Stimulated activated CD4-positive, alpha-beta T cell treated with anti-CD3 and anti-CD28 coated beads, Interleukin-1b, Interleukin-23, amount 100 ng/mL, for 4 hours (primary cell): ENCODE data around the gene DIS3L2.

Experiments
- DNase-seq, 2 donors: peaks; one replicate each; pipeline ENCODE4 v3.0.0-alpha.2; 2020; ENCODE audit warnings: low read depth in 2 of 2

DIS3L2 gene

DNA sequence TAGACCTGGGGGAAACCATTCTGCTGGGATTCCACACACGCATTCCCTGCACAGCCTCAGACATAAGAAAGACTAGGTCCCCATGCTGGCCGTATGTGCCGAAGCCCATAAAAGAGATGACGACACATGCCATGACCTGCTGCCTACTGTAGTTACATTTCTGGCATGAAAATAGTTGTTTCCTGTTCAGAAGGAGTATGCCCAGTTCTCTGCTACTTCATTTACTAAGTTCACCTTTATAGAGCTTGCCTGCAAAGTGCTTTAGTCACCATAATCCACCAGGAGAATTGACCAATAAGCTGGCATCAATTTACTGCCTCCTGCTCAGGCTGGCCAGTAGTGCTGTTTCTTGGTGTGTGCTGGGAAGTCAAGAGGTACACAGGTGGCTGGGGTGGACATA, 266.8 kb downstream of the DIS3L2 start:
- no peak for DNase-seq

DNA sequence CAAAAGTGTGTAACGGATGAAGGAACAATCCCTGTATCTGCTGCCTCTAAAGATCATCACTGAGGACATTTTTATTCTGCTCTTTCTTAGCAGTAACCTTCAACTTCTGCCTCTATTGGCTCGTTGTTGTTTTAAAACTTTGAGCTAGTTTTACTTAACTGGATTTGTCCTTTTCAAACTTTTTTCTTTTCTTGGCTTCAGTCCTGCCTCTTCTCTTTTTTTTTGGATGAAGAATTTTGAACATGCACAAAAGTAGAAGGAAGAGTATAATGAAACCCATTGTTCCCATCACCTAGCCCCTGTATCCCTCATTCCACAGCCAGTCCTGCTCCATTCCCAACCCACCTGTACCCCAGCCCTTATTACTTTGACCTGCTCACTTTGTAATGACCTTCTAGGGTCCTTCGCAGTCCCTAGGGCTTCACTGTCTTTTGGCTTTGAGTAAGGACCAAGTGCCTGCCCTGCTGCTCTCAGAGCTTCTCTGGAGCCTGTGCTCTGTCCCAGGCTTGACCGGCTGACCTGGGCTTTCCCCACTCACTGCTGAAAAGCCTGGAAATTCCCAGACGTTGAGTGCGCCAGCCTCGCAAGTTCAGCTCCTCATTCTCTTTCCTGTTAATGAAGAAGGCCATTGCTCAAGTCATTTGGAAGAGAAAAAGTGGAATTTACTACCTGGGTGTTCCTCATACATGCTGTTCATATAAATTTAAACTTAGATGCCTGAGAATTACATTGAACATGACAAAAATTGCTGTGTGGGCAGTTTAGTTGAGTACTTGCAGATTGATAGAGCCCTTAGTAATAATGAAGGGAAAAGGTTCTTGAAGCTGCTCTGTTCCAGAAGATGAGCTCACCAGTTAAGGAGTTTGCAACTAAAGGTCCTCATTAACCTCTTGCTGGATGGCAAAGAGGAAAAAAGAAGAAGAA, 267.7 kb downstream of the DIS3L2 start:
- DNase-seq = no peak

DNA sequence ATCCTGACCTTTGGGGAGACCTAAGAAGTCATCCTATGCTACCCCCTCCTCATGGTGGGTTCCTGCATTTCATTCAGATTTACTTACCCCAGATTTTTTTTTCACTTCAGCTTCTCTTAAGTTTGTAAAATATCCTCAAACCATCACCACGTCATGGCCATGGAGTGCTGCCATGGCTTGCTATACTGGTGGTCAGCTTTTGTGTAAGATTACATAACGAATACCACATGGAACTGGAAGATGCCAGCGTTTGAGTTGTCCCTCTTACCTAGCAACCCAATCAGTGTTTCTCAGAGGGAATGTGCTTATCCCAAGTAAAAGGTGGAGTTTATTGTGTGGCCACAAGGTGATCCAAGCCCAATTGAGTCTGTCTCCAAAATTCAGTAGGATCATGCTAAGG, 268.4 kb downstream of the DIS3L2 start:
- no peak for DNase-seq

DNA sequence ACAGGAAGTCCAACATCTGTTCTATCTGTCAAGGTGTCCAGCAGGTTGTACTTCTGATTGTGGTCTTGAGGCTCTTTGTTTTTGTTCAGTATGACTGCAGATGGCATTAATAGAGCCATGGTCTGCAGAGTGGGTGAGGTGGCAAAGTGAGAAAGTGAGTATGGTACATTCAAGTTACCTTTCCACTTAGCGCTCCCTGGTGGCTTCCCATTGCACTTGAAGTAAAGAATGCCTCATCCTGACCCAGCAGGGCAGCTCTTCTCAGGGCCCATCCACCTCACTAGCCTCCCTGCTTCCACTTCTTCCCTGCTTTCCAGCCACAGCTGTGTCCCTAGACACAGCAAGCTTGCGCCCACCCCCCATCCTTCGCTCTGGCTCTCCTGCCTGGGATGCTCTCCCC, 269.0 kb downstream of the DIS3L2 start:
- DNase-seq = no peak

DNA sequence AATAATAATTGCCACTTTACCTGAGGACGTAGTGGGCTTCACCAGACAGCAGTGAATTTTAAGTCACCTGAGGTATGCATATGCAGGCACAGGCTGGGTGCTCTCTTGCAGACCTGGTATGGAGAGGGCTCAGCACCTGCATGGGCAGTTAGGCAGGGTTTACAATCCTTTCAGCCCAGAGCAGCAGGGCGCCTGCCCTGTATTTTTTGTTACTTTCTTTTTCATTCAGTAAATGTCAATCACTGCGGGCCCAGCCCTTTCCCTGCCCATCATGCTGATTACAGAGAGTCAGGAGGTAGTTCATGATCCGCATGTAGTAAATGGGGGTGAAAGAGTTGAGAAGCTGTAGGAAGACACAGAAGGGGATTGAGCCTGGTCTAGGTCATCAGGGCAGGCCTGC, 270.0 kb downstream of the DIS3L2 start:
- DNase-seq = no peak

DNA sequence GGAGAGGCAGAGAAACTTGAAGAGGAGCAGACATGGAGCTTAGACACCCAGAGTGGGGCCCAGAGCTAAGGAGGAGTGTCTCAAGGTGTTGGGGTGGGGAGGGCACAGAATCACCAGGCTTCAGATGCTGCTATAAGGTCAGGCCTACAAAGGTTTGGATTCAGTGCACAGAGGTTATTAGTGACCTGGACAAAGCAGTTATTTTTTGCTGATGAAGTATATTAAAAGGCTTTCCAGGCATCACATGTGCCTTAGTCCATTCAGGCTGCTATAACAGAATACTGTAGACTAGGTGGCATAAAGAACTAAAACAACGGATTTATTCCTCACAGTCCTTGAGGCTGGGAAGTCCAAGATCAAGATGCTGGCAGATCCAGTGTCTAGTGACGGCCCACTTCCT, 271.4 kb downstream of the DIS3L2 start:
- no peak for DNase-seq

DNA sequence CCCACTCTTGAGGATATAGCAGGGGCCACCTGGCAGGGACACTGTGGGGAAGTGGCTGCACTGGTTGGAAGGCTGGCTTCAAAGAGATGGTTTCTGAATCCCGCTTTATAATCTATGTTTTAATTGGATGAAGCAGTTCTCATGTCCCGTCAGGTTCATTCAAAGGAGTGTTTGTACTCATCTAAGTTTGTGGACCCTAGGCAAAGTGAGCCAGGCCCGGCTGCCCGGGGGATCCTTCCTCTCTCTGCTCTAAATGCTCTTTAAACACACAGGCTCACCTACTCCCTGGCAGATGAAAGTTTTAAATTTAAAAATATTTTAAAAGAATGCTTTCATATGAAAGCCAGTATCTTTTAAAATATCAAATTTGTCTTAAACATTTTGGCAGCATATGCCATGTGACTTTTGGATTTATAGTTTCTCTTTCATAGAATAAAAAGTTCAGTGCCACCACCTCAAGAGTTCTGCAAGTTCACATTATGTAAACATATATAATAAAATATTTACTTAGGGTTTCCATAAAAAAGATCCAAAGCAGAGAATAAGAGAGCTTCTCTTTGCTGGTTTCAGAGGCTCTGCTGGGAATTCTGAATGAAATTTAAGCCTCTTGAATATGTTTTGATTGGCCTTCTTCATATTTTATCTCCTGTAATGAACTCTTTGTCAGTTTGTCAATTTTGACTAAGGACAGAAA, 273.6 kb downstream of the DIS3L2 start:
- DNase-seq = no peak

DNA sequence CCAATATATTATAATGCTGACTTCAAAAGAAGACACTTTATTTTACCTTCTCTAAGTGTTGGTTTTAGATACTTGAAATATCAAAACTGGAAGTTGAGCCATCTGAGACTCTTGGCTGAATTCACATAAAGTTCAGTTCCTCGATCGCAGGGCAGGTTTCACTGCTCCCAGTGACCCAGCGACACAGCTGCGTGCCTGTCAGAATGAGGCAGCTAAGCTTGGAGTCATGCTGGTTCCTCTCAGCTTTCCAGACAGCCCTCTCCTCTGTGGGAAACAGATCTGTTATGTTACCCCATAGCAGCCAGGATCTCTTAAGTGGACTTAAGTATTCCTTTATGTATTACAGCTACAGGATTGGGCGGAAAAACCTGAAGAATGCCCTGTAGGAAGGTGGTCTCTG, 274.2 kb downstream of the DIS3L2 start:
- DNase-seq = no peak

DNA sequence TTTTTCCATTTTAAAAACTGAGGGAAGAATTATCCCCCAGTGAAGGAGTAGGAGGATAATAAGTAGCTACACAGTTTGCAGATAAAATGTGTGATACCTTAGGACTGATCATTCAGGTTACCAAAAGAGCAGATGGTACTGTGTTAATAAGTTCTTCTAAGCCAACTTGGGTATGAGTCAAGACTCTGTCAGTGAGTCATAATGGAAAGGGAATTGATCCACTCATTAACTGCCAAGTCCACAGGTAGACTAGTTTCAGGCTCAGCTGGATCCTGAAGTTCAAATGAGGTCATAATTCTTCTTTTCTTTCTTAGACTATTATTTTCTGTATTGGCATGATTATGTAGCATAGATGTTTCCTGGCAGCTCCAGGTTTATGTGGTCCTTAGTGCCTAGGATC, 274.7 kb downstream of the DIS3L2 start:
- DNase-seq = no peak

DNA sequence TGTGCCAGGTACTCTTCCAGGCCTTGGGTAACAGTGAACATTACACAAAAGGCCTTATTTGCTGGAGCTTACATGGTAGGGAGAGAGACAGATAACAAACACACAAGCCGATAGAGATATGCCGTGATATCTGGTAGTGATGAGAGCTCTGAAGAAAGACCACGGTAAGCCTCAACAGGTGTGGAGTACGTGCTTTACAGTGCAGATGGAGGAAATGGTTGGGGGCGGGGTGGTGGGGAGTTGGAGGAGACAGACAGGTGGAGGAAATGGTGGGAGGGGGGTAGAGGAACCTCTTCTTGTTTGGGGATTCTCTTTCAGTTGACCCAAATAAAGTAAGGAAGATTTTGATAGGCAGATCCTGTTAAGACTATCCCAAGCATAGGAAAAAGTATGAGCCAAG, 276.0 kb downstream of the DIS3L2 start:
- DNase-seq = no peak

DNA sequence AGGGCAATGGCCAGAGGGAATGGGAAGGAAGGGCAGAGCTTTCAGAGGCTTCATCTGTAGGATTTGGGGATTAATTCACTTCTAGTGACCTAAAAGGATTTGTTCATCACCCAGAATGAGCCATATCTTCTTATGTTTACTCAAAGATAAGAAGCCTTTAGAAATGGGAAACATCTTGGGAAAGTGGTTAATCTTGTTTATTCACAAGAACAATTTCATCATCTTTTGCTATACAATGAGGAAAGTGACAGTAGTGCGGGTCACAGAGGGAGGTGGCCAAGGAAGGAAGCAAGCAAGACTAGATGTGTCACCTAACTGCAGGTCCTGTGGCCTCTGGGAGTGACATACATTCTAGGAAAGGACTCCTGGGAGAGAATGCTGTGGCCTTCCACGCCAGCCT, 276.6 kb downstream of the DIS3L2 start:
- DNase-seq = no peak

DNA sequence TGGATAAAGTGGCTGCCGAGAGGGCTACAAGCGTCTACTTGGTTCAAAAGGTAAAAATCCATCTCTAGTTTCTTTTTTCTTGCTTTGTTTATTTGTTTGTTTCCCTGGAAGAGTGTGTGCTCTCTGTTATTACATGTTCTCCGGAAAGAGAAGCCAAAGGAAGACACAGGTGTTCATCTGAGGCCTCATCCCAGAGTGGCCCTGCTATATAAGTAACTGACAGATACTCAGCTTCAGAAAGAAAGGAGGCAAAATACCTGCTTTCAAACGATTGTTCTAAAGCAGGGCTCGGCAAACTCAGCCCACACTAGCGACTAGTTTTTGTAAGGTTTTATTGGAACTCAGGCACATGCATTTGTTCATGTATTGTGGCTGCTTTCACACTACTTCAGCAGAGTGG, 277.1 kb downstream of the DIS3L2 start:
- no peak for DNase-seq

DNA sequence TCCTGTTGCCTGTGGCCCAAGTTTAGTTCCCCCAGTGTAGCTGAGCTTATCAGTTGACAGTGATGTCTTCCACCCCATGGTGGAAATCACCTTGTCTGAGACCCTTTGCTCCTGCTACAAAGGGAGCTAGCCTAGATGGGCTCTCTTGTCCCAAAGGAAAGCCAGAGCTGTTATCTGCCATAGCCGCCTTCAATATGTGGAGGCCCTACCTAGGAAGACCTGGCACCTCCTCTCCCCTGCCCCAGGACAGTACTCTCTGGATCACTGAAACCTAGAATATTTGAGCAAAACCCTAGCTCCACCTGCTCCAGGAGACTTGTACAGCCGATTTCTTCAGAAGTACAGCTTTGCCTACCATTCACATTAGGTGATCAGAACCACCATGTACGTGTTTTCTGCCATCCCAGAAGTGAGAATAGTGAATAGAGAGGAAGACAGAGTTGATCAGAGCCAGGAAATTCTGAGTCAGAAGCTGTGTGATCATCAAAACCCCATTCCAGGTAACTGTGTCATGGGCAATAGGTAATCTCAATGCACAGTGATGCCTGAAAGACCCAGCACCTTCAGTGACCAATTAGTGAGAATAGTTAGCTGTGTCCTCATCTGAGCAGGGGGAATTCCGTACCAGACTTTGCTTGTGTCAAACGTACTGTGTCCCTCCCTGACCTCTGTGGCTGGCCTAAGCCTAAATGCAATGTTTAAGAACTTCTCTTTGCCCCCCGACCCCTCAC, 278.6 kb downstream of the DIS3L2 start:
- DNase-seq = no peak

DNA sequence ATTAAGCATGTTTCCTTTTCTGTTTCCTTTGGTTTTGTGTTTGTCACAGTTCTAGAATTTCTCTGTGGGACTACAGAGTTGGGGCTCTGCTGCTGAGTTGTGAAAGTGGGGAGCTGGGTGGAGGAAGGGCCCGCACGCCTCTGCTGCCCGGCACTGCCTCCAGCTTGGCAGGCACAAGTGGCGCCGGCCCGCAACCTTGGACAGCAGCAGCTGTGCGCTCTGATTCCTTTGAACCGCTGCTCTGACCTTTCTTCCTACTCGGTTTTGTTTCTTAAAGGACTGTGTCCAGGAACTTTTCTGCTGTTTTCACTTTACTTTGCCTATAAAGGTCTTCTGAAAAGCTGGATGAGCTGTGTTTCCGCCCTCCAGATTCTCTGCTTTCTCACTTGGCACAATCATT, 279.4 kb downstream of the DIS3L2 start:
- DNase-seq = no peak

DNA sequence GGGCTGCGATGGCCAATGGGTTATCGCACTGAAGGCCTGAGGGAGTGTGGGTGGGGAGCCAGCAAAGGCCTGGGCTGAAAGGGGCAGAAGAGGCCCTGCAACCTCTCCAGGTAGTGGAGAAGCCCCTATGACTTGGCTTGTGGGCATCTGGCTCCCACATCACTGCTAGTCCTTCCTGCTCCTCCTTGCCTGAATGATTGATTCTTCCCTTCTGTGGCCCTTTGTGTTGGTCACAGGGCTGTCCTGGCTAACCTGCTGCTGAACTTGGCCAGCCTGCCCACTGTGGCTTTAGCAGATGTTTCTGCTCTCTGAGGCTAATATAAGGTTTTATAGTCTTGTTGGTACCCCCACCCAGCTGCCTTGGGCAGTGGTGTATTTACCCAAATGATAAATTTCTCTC, 280.8 kb downstream of the DIS3L2 start:
- no peak for DNase-seq

DNA sequence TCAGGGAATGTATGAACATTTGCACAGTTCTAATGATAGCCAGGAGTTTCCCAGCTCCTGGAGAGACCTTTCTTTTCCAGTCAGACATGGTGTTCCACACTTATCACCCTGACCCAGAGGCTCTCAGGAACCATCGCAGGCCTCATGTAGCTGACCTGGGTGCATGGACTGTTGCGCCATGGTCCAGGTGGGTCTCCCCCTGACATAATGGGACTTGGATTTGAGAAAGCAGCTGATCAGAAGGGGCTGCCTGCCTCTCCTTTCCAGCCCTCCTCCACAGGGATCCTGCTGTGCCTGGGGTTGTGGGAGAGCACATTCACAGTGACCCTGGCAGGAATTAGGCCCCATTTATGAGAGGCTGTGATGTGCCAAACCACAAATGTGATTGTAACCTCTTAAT, 283.6 kb downstream of the DIS3L2 start:
- no peak for DNase-seq

DNA sequence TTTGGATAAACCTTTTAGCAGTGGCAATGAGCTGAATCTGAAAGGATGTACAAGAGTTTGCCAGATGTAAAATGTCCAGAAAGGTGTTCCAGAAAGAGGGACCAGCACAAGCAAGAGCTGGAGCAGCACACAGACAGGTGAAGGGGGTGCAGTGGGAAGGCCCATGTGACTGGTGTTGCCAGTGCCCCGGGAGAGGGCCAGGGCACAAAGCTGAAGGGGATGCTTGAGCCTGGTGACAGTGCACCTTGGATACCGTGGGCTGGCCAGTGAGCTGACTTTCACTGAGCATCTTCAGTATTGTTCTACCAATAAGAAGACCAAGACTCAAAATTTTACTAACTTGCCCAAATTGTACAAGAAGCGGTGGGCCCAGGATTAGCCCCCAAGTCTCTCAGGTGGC, 284.7 kb downstream of the DIS3L2 start:
- DNase-seq = no peak

DNA sequence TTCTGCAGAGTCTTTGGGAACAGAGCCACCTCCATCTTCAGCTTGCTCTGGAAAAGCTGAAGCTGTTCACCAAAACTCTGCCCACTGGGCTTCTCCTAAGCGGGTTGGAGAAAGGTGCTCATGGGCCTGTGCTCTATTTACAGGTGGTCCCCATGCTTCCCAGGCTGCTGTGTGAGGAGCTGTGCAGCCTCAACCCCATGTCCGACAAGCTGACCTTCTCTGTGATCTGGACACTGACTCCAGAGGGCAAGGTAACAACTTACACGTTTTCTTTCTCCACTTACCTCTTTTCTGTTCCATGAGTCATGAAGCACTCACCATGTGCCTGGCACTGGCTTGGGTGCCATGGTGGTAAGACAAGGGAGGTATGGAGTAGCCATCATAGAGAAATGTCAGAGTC, 287.6 kb downstream of the DIS3L2 start:
- DNase-seq = no peak

DNA sequence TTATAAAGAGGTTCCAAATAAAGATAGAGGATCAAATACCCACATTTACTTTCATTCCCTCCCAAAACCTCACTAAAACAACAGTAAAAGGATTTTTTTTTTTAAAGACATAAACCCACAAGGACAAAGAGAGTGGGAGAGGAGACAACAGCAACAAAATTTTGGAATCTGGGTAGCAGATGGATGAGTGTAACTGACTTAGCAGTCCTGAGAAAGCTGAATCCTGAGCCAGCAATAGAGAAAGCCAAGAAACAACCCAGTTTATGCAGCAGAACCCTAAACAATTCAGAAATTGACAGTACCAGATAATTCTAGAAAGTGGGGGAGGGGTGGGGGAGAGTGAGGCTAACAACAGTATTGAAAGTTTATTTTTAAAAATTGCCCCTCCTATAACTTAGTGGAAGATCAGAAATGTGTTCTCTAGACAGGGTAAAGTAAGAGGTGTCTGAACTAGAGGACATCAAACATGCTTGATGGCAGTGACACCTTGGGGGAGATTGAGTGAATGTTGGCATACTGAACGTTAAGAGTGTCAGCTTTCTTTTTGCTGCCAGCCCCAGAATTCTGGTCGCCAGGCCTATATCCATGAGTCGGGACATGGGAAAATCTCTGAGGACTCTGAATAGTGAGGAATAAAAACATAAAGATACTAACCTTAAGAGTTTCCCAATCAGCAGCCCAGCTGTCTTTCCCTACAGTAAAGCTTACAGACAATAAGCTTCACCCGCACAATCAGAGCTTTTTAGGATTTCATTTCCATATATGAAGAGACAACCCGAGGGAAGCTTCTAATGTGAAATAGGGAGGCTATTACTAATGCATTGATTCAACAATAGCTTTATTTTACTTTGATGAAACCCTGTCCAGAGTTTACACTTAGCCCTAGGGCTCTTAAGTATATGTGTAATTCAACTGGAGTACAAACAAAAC, 289.0 kb downstream of the DIS3L2 start:
- DNase-seq = no peak

DNA sequence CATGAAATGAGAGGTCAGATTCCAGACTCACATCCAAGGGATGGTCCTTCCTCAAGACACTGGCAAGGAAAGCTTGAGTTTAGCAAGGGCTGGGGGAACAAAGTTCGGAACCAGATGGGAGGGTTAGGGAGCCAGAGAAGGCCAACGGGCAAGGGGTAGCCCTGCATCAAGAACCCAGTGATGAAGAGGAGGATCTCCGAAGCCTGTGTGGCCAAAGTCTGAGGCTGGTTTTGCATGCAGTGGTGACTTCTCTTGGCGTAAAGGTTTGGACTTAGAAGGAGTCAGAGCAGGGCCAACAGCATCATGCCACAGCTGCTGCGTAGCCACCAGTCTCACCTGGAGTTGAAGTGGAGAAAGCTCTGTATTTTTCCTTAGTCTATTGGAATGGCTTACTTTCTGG, 293.5 kb downstream of the DIS3L2 start:
- no peak for DNase-seq

DNA sequence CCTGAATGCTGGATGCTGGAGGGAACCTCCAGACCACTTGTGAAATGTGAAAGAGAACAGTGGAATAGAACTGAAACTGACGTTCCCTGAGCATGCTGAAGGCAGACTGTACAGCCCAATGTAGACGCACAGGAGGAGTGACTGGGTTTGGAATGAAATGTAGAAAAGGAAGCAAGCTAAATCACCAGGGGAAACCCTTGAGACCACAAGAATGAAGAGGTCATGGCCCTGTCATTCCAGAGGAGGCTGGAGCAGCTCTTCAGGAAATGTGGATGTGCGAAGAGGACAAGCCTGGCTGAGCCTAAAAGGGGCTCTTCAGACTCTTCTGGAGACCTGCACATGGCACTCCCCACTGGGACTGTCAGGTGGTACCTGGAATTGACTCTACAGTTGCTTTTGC, 298.6 kb downstream of the DIS3L2 start:
- DNase-seq = no peak

DNA sequence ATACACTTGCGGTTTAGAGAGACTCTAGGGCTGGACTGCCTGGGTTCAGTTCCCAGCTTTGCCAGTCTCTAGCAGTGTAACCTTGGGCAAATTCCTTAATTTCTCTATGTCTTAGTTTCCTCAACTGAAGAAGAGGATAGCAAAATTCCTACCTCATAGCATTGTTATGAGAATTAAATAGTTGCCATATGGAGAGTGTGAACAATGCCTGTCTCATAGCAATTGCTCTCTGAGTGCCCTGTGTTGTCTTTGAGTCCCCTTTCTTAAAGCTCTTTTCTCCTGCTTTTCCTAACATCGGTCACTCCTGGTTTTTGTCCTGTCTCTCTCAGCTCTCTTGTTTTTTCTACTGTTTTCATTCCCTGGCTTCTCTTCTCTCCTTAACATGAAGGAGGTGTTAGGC, 300.3 kb downstream of the DIS3L2 start:
- DNase-seq = no peak
